Mesendoderm (in vitro differentiated cells): ENCODE data around the gene DOK4.

Source experiments
- DNase-seq: peaks from one replicate; pipeline ENCODE4 v3.0.0; 2013
- H2AK5ac ChIP-seq: 2 replicates; pipeline ENCODE4 v1.6.1; 2013; ENCODE audit warnings: low read length, inconsistent platforms
- H2BK120ac ChIP-seq: 2 replicates; pipeline ENCODE4 v1.6.1; 2013; ENCODE audit warnings: low read depth, mild to moderate bottlenecking, low read length, moderate library complexity, mixed read lengths
- H2BK15ac ChIP-seq: replicated peaks from 2 replicates; pipeline ENCODE4 v1.6.1; 2013; ENCODE audit warnings: low read depth, mild to moderate bottlenecking, moderate library complexity
- H2BK5ac ChIP-seq: 2 replicates; pipeline ENCODE4 v1.6.1; 2013; ENCODE audit warnings: low read length, inconsistent platforms
- H3K18ac ChIP-seq: 2 replicates; pipeline ENCODE4 v1.6.1; 2013; ENCODE audit warnings: mild to moderate bottlenecking, low read length, mixed read lengths
- H3K23ac ChIP-seq: one replicate; pipeline ENCODE4 v1.6.1; 2013; ENCODE audit warnings: low read length
- H3K27ac ChIP-seq: 2 replicates; pipeline ENCODE4 v1.5.1; 2013; ENCODE audit warnings: low read depth, mild to moderate bottlenecking, inconsistent platforms, low read length, moderate library complexity
- H3K27me3 ChIP-seq: 2 replicates; pipeline ENCODE4 v1.6.1; 2013; ENCODE audit warnings: low read length, control low read depth, mild to moderate bottlenecking, inconsistent platforms; ENCODE audit not compliant: insufficient read depth, poor library complexity
- H3K36me3 ChIP-seq: 2 replicates; pipeline ENCODE4 v1.6.1; 2013; ENCODE audit warnings: low read length, inconsistent platforms; ENCODE audit not compliant: control insufficient read depth, insufficient read depth
- H3K4ac ChIP-seq: one replicate; pipeline ENCODE4 v1.6.1; 2013; ENCODE audit warnings: low read depth, mild to moderate bottlenecking, low read length, moderate library complexity
- H3K4me1 ChIP-seq: 2 replicates; pipeline ENCODE4 v1.6.1; 2013; ENCODE audit warnings: low read depth, low read length, inconsistent platforms; ENCODE audit not compliant: control insufficient read depth
- H3K4me2 ChIP-seq: 2 replicates; pipeline ENCODE4 v1.6.1; 2013; ENCODE audit warnings: low read length
- H3K4me3 ChIP-seq: 2 replicates; pipeline ENCODE4 v1.5.1; 2013; ENCODE audit warnings: mild to moderate bottlenecking, low read length
- H3K56ac ChIP-seq: one replicate; pipeline ENCODE4 v1.6.1; 2013; ENCODE audit warnings: low read length
- H3K79me1 ChIP-seq: 2 replicates; pipeline ENCODE4 v1.6.1; 2013; ENCODE audit warnings: low read length, inconsistent platforms
- H3K79me2 ChIP-seq: 2 replicates; pipeline ENCODE4 v1.6.1; 2013; ENCODE audit warnings: mild to moderate bottlenecking, low read length; ENCODE audit not compliant: control insufficient read depth, insufficient read depth
- H3K9ac ChIP-seq: 2 replicates; pipeline ENCODE4 v1.6.1; 2013; ENCODE audit warnings: low read length, inconsistent platforms
- H4K5ac ChIP-seq: one replicate; pipeline ENCODE4 v1.6.1; 2013; ENCODE audit warnings: low read length
- H4K8ac ChIP-seq: one replicate; pipeline ENCODE4 v1.6.1; 2013; ENCODE audit warnings: low read depth, mild to moderate bottlenecking, control low read depth, low read length, moderate library complexity
- WGBS: extraction: QIAGEN DNeasy Blood & Tissue Kit; methylation state at CpG from one replicate; pipeline ENCODE4 v1.1.7; 2013; ENCODE audit warnings: low lambda C conversion rate, missing lambda C conversion rate; ENCODE audit not compliant: insufficient coverage; ENCODE audit errors: extremely low coverage; 5-methylcytosine and 5-hydroxymethylcytosine counted together

The DOK4 gene

GRCh38 chr16:57471209-57471608, 15.1 kb downstream of the DOK4 start:
- DNase-seq, result no peak
- WGBS, result no CpG with 5 or more reads among the region's 1 CpG

GRCh38 chr16:57470711-57471110, 15.6 kb downstream of the DOK4 start:
- Histone ChIP-seq H3K4me3 (no peak overlapping the region), H2AK5ac (no peak overlapping the region), H3K23ac (no peak overlapping the region), H3K79me1 (peaks cover 4% of the 10 kb centered on the region), H3K4ac (no peak overlapping the region), H3K27ac (no peak overlapping the region), H3K36me3 (peaks cover 29% of the 10 kb centered on the region), H3K79me2 (no peaks in the 10 kb centered on the region), H2BK120ac (no peak overlapping the region), H4K5ac (no peak overlapping the region), H2BK15ac (no peak overlapping the region), H3K18ac (no peak overlapping the region), H3K9ac (no peak overlapping the region), H3K4me1 (peaks cover 9% of the 10 kb centered on the region), H2BK5ac (no peak overlapping the region), H3K56ac (no peak overlapping the region), H3K27me3 (no peaks in the 10 kb centered on the region), H4K8ac (no peak overlapping the region), H3K4me2 (no peak overlapping the region)
- WGBS, result no CpG with 5 or more reads among the region's 6 CpGs
- DNase-seq, result no peak

More at GRCh38 chr16:57471209-57471608, 15.1 kb downstream of the DOK4 start:
- H4K8ac ChIP-seq, result no peak overlapping the region
- no peak overlapping the region for H2AK5ac ChIP-seq
- H2BK5ac ChIP-seq, result no peak overlapping the region
- H3K27me3 ChIP-seq, result no peaks in the 10 kb centered on the region
- H3K4me2 ChIP-seq, result no peak overlapping the region
- no peak overlapping the region for H2BK15ac ChIP-seq
- no peak overlapping the region for H3K27ac ChIP-seq
- H3K79me2 ChIP-seq, result no peaks in the 10 kb centered on the region
- H3K18ac ChIP-seq, result no peak overlapping the region
- H3K79me1 ChIP-seq, result peaks cover 3% of the 10 kb centered on the region
- peak overlapping the region; percentile 16 for H3K9ac ChIP-seq
- H4K5ac ChIP-seq, result no peak overlapping the region
- no peak overlapping the region for H3K23ac ChIP-seq
- H3K4me3 ChIP-seq, result no peak overlapping the region
- H3K4ac ChIP-seq, result no peak overlapping the region
- H3K4me1 ChIP-seq, result peaks cover 11% of the 10 kb centered on the region
- no peak overlapping the region for H3K56ac ChIP-seq
- H2BK120ac ChIP-seq, result no peak overlapping the region
- H3K36me3 ChIP-seq, result peaks cover 29% of the 10 kb centered on the region

- Histone ChIP-seq H3K23ac (no peak overlapping the region), H3K56ac (no peak overlapping the region), H2BK5ac (no peak overlapping the region), H3K4me3 (no peak overlapping the region), H3K18ac (no peak overlapping the region), H3K27me3 (no peaks in the 10 kb centered on the region), H3K79me1 (peaks cover 4% of the 10 kb centered on the region), H2BK15ac (no peak overlapping the region), H2AK5ac (no peak overlapping the region), H3K4me2 (no peak overlapping the region), H3K9ac (no peak overlapping the region), H3K4ac (no peak overlapping the region), H3K79me2 (no peaks in the 10 kb centered on the region), H3K36me3 (peaks cover 29% of the 10 kb centered on the region), H2BK120ac (no peak overlapping the region), H3K27ac (no peak overlapping the region), H4K8ac (no peak overlapping the region), H4K5ac (no peak overlapping the region), H3K4me1 (peaks cover 7% of the 10 kb centered on the region)
- DNase-seq, result no peak
- WGBS, result no CpG with 5 or more reads among the region's 9 CpGs
Measured at GRCh38 chr16:57469917-57470470, 16.3 kb downstream of the DOK4 start.

GRCh38 chr16:57469046-57469445, 17.2 kb downstream of the DOK4 start:
- no peak overlapping the region for H2AK5ac ChIP-seq
- no peaks in the 10 kb centered on the region for H3K27me3 ChIP-seq
- H3K4ac ChIP-seq, result no peak overlapping the region
- H2BK120ac ChIP-seq, result no peak overlapping the region
- H3K18ac ChIP-seq, result no peak overlapping the region
- H3K79me1 ChIP-seq, result peaks cover 11% of the 10 kb centered on the region
- H3K23ac ChIP-seq, result no peak overlapping the region
- H3K4me2 ChIP-seq, result no peak overlapping the region
- H4K8ac ChIP-seq, result no peak overlapping the region
- peaks cover 2% of the 10 kb centered on the region for H3K79me2 ChIP-seq
- H3K4me3 ChIP-seq, result no peak overlapping the region
- no peak overlapping the region for H2BK15ac ChIP-seq
- H3K27ac ChIP-seq, result no peak overlapping the region
- no peak overlapping the region for H3K9ac ChIP-seq
- DNase-seq, result no peak
- no peak overlapping the region for H2BK5ac ChIP-seq
- no CpG with 5 or more reads among the region's 11 CpGs for WGBS
- peaks cover 31% of the 10 kb centered on the region for H3K36me3 ChIP-seq
- H3K4me1 ChIP-seq, result peaks cover 7% of the 10 kb centered on the region
- no peak overlapping the region for H4K5ac ChIP-seq
- no peak overlapping the region for H3K56ac ChIP-seq

GRCh38 chr16:57468346-57468745, 17.9 kb downstream of the DOK4 start:
- no peak for DNase-seq
- Histone ChIP-seq H3K79me2 (peaks cover 9% of the 10 kb centered on the region), H3K56ac (no peak overlapping the region), H3K36me3 (peaks cover 30% of the 10 kb centered on the region), H4K5ac (no peak overlapping the region), H3K18ac (no peak overlapping the region), H2BK120ac (no peak overlapping the region), H4K8ac (no peak overlapping the region), H2AK5ac (no peak overlapping the region), H3K4me2 (no peak overlapping the region), H3K9ac (no peak overlapping the region), H2BK5ac (no peak overlapping the region), H3K4me3 (no peak overlapping the region), H3K23ac (no peak overlapping the region), H3K27me3 (no peaks in the 10 kb centered on the region), H3K4ac (no peak overlapping the region), H2BK15ac (no peak overlapping the region), H3K27ac (no peak overlapping the region), H3K4me1 (peaks cover 7% of the 10 kb centered on the region), H3K79me1 (peaks cover 15% of the 10 kb centered on the region)
- WGBS, result 100% methylated on average over 1 of the region's 2 CpGs

GRCh38 chr16:57464523-57464922, 21.8 kb downstream of the DOK4 start:
- no peak for DNase-seq
- peaks cover 20% of the 10 kb centered on the region for H3K79me1 ChIP-seq
- H3K36me3 ChIP-seq, result peaks cover 15% of the 10 kb centered on the region
- peaks cover 15% of the 10 kb centered on the region for H3K79me2 ChIP-seq
- no peak overlapping the region for H2BK120ac ChIP-seq
- H3K56ac ChIP-seq, result no peak overlapping the region
- H4K5ac ChIP-seq, result no peak overlapping the region
- no peak overlapping the region for H3K4me2 ChIP-seq
- H3K27ac ChIP-seq, result no peak overlapping the region
- H4K8ac ChIP-seq, result no peak overlapping the region
- no CpG with 5 or more reads among the region's 2 CpGs for WGBS
- H2AK5ac ChIP-seq, result no peak overlapping the region
- no peak overlapping the region for H3K18ac ChIP-seq
- H2BK5ac ChIP-seq, result no peak overlapping the region
- H3K23ac ChIP-seq, result no peak overlapping the region
- H2BK15ac ChIP-seq, result no peak overlapping the region
- H3K4me3 ChIP-seq, result no peak overlapping the region
- no peak overlapping the region for H3K4ac ChIP-seq
- H3K4me1 ChIP-seq, result no peaks in the 10 kb centered on the region
- H3K9ac ChIP-seq, result no peak overlapping the region
- no peaks in the 10 kb centered on the region for H3K27me3 ChIP-seq
